Right lobe of liver (tissue), 4 donors: ENCODE data around the gene EYA2.

ENCODE experiments used
- CTCF ChIP-seq, 4 donors: fragments of 200-600 bp in 3 of 4; fragments of 450-650 bp in 1 of 4; IDR thresholded peaks; one replicate each; pipeline versions ENCODE4 v1.5.1 to v1.8.0; 2016 to 2022; ENCODE audit warnings: antibody characterized with exemption in 4 of 4, mild to moderate bottlenecking in 2 of 4
- POLR2A ChIP-seq: fragments of 450-650 bp; IDR thresholded peaks from one replicate; pipeline ENCODE4 v1.6.1; 2017; ENCODE audit warnings: antibody characterized with exemption, mild to moderate bottlenecking
- donor health status: DM: no; HTN: no; CAD: no.
- donor health status: DM: no; HTN: no; CAD: no.
- donor health status: DM: no; HTN: yes; CAD: no.

GRCh38 chr20:47237715-47238114, 343.1 kb downstream of the EYA2 start:
- no peak for TF ChIP-seq CTCF (IDR thresholded peaks at IDR 0.05)
- no peak for TF ChIP-seq POLR2A
